HFF-Myc (cell line): Measurements from ENCODE around the gene SYNE2.

ENCODE experiments used
- DNase-seq: peaks from one replicate; pipeline ENCODE4 v3.0.0-alpha.2; 2011; ENCODE audit warnings: low read depth; ENCODE audit errors: extremely low read depth
- H3K4me3 ChIP-seq: replicated peaks from 2 replicates; pipeline ENCODE4 v1.5.1; 2011; ENCODE audit warnings: low read depth, mild to moderate bottlenecking, control low read depth, low read length
- TF ChIP-seq, protein P1 (sequence below): IDR thresholded peaks from 2 replicates; pipeline ENCODE4 v1.5.1; 2012; ENCODE audit warnings: mild to moderate bottlenecking, low read depth, low read length, control low read depth; ENCODE audit errors: missing control alignments

The SYNE2 gene

DNA sequence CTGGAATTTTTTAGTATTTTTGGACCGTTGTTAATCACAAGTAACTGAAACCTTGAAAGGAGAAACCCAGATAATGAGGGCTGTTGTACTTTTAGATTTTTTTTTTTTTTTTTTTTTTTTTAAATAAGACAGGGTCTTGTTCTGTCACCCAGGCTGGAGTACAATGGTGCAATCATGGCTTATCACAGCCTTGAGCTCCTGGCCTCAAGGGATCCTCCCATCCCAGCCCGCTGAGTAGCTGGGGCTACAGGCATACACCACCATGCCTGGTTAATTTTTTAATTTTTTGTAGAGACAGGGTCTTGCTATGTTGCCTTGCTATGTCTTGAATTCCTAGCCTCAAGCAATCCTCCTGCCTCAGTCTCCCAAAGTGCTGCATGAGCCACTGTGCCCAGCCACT is 211.6 kb downstream of the SYNE2 start:
- TF ChIP-seq, protein P1, sequence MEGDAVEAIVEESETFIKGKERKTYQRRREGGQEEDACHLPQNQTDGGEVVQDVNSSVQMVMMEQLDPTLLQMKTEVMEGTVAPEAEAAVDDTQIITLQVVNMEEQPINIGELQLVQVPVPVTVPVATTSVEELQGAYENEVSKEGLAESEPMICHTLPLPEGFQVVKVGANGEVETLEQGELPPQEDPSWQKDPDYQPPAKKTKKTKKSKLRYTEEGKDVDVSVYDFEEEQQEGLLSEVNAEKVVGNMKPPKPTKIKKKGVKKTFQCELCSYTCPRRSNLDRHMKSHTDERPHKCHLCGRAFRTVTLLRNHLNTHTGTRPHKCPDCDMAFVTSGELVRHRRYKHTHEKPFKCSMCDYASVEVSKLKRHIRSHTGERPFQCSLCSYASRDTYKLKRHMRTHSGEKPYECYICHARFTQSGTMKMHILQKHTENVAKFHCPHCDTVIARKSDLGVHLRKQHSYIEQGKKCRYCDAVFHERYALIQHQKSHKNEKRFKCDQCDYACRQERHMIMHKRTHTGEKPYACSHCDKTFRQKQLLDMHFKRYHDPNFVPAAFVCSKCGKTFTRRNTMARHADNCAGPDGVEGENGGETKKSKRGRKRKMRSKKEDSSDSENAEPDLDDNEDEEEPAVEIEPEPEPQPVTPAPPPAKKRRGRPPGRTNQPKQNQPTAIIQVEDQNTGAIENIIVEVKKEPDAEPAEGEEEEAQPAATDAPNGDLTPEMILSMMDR = no peak
- no peak for DNase-seq
- no peak overlapping the region for H3K4me3 ChIP-seq

DNA sequence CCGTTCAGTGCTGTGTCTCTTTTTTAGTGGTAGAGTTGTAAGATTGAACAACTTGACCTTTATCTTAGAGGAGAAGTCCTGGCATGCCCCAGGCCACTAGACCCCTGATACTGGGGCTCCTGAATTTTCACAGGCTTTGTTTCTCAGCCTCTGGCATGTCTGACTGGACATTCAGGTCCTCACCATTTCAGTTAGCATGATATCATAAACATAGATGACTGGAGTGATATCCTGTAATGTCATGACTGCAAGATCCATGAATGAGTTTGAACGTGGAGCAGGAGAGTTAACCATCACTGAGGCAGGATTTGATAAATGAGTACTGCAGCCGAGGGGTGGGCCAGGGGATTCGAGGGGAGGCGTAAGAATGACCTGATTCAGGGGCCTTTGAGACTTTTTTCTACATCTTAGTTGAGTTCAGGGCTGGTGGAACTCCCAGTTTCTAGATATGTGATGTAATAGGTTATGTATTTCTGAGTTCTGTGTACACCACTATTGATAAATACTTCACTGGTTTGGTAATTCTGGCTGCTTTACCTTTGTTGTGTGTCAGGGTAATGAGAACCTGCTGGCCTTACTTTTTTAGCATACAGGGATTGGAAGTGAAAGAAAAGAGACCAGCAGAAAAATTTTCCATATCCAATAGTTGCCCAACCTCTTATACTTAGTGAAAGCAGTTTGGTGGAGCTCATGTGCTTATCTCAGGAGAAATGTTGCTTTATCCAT is 217.0 kb downstream of the SYNE2 start:
- TF ChIP-seq, protein P1 = no peak
- DNase-seq = no peak

DNA sequence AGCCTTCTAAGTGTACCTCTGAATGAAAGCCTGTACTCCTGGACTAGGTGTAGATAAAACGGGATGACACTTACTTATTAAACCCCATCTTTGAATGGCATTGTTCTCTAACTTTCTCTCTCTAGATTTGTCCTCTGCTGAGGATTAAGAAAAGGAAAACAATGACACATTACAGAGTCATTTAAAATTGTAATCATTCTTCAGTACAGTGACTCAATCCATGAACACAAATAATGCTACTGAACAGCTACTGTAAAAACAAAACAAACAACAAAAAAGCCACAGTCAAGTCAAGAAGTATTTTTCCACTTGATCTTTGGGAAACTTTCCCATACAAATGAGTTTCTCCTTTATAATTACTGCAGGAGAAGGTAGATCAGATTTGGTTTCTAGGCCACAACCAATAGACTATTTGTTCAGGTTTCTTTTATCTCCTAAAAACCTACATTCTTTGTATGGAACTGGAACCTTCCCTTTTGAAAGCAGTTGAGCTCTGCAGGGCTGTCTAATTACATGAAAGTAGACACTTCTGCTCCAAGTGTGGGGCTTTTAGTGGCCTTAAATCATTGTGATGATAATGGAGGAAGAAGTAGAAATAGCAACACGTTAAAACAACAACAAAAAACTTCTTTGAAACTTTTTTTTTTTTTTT is 222.3 kb downstream of the SYNE2 start:
- no peak for DNase-seq
- TF ChIP-seq, protein P1 = no peak
- no peak overlapping the region for H3K4me3 ChIP-seq

More for the DNA sequence above, 217.0 kb downstream of the SYNE2 start:
- H3K4me3 ChIP-seq = no peak overlapping the region

DNA sequence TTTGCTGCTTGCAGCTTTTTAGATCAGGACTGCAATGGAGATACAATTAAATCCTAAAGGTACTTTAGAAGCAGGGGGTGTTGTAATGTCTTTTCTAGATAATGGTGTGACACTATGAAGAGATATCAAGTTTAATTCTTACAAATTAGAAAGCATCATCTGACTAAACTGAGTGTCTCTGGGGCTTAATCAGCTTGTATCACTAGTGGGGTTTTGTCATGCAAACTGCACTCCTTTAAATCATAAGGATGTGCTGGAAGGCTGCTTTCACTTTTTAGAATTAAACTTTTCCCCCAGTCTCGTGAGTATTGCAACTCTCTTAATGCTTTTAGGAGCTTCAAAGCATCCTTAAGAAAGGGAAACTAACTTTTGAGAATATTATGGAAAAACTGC is 222.8 kb downstream of the SYNE2 start:
- DNase-seq = no peak
- H3K4me3 ChIP-seq = no peak overlapping the region
- TF ChIP-seq, protein P1 = no peak

DNA sequence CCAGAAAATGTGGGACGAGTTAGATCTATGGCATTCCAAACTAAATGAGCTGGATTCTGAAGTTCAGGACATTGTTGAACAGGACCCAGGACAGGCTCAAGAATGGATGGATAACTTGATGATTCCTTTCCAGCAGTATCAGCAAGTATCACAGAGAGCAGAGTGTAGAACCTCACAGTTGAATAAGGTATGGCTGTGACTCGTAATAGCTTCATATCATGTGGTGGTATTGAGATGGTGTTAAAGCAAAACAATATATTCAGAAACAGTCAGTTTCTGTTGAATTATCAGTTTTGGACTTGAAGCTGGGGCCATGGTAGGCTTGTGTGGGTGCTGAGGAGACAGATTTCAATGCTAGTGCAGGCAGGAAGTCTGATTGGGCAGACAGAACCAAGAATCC is 227.6 kb downstream of the SYNE2 start:
- TF ChIP-seq, protein P1 = no peak
- H3K4me3 ChIP-seq = no peak overlapping the region
- no peak for DNase-seq

DNA sequence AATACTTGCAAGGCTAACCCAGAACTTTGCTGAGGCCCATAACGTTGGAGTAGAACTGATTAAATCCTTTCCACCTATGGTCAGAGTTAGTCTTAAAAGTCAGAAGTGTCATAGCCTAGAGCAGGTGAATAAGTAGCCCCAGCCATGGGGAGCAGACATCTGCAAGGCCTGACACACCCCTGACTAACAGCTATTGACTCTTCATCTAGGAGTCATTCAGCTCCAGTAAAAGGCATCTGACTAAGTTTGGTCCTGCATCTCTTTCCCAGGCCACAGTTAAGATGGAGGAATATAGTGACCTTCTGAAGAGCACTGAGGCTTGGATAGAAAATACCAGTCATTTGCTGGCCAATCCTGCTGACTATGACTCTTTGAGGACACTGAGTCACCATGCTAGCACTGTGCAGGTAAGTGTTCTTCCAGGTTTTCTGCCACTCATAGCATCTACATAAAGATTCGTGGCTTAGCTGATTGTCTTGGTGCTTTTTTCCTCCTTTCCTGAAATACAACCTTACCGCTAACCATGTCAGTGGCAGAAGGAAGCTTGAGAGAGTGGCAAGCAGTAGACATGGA is 228.5 kb downstream of the SYNE2 start:
- no peak for DNase-seq
- TF ChIP-seq, protein P1 = no peak

More for the DNA sequence above, 228.5 kb downstream of the SYNE2 start:
- no peak overlapping the region for H3K4me3 ChIP-seq
